CD8-positive, alpha-beta memory T cell (primary cell): ENCODE data around the gene DSCAM. TPM values are rescaled to one million over a fixed set of nuclear protein-coding genes. Genes with fewer than 3 reads are reported as not detected.
"Not testable (repeated sequence)": the region's sequence is repeated elsewhere in the genome, so short reads cannot be mapped to it uniquely, and the experiment has no call there.

Source experiments
- CTCF ChIA-PET: fragments of 350-600 bp; sonication (Branson Sonifier 250); formaldehyde crosslinking; loops from one replicate; lab custom pipeline; 2021; ENCODE audit warnings: antibody characterized with exemption; lab: Charles Lee
- POLR2A ChIA-PET: fragments of 350-600 bp; sonication (Branson Sonifier 250); formaldehyde crosslinking; loops from one replicate; lab custom pipeline; 2021; ENCODE audit warnings: antibody characterized with exemption; lab: Charles Lee
- DNase-seq, 5 donors: peaks; one replicate each; pipeline versions ENCODE4 v3.0.0 to v3.0.0-alpha.2; 2020 to 2022; ENCODE audit warnings: mixed read lengths in 1 of 5
- H3K27ac ChIP-seq: one replicate; pipeline ENCODE4 v1.7.0; 2013; ENCODE audit warnings: low read depth, mild to moderate bottlenecking, low read length, moderate library complexity
- H3K27me3 ChIP-seq: 2 replicates; pipeline ENCODE4 v1.7.0; 2013; ENCODE audit warnings: low read length, mild to moderate bottlenecking; ENCODE audit not compliant: insufficient read depth, poor library complexity, severe bottlenecking
- H3K36me3 ChIP-seq: 2 replicates; pipeline ENCODE4 v1.7.0; 2013; ENCODE audit warnings: mild to moderate bottlenecking, low read length, moderate library complexity; ENCODE audit not compliant: insufficient read depth
- H3K4me1 ChIP-seq: 2 replicates; pipeline ENCODE4 v1.7.0; 2013; ENCODE audit warnings: mild to moderate bottlenecking, low read length, moderate library complexity; ENCODE audit not compliant: insufficient read depth
- H3K4me3 ChIP-seq: 2 replicates; pipeline ENCODE4 v1.7.0; 2013; ENCODE audit warnings: mild to moderate bottlenecking, low read length
- H3K9me3 ChIP-seq: 2 replicates; pipeline ENCODE4 v1.7.0; 2013; ENCODE audit warnings: mild to moderate bottlenecking, low read length
- H3K27ac Mint-ChIP-seq, 8 donors: one replicate each; pipeline ENCODE4 v1.8.0; 2020 to 2021; ENCODE audit warnings: mixed read lengths in 8 of 8, mild to moderate bottlenecking in 6 of 8, inconsistent platforms in 3 of 8, moderate library complexity in 3 of 8
- H3K27me3 Mint-ChIP-seq, 2 donors: one replicate each; pipeline ENCODE4 v1.8.0; 2020 to 2021; ENCODE audit warnings: mixed read lengths in 2 of 2, mild to moderate bottlenecking in 1 of 2, moderate library complexity in 1 of 2
- H3K36me3 Mint-ChIP-seq, 3 donors: one replicate each; pipeline ENCODE4 v1.8.0; 2020 to 2021; ENCODE audit warnings: mixed read lengths in 3 of 3, inconsistent platforms in 1 of 3, mild to moderate bottlenecking in 1 of 3
- H3K4me1 Mint-ChIP-seq, 3 donors: one replicate each; pipeline ENCODE4 v1.8.0; 2020 to 2021; ENCODE audit warnings: mixed read lengths in 3 of 3, inconsistent platforms in 1 of 3, mild to moderate bottlenecking in 1 of 3
- H3K4me3 Mint-ChIP-seq, 7 donors: one replicate each; pipeline ENCODE4 v1.8.0; 2020 to 2021; ENCODE audit warnings: mixed read lengths in 7 of 7, mild to moderate bottlenecking in 6 of 7, moderate library complexity in 4 of 7, inconsistent platforms in 2 of 7
- H3K9me3 Mint-ChIP-seq, 5 donors: one replicate each; pipeline ENCODE4 v1.8.0; 2020 to 2022; ENCODE audit warnings: mixed read lengths in 5 of 5, mild to moderate bottlenecking in 3 of 5, moderate library complexity in 2 of 5, inconsistent platforms in 1 of 5
- polyA plus RNA-seq: library from polyadenylated mRNA; unstranded; fragments of 300-500 nt; fragmentation: Illumina TruSeq; gene quantifications from one replicate; pipeline ENCODE4 v1.2.3, GENCODE V29; 2021
- total RNA-seq, 2 experiments: library from RNA; stranded (reverse); gene quantifications; one replicate each; pipeline ENCODE4 v1.2.3, GENCODE V29; 2021

Gene DSCAM
- total and polyA plus RNA-seq, 3 experiments from 2014 or later: not detected

- Histone ChIP-seq H3K4me1 (no peaks in the 10 kb centered on the region), H3K4me3 (no peak overlapping the region), H3K27ac (no peak overlapping the region), H3K27me3 (no peaks in the 10 kb centered on the region), H3K36me3 (no peaks in the 10 kb centered on the region), H3K9me3 (no peaks in the 10 kb centered on the region)
- Mint-ChIP-seq H3K9me3 (peaks cover 0 to 10% (median 4%) of the 10 kb centered on the region in 5 donors), H3K4me3 (no peak overlapping the region), H3K27ac (no peak overlapping the region), H3K27me3 (no peaks in the 10 kb centered on the region), H3K4me1 (no peaks in the 10 kb centered on the region), H3K36me3 (no peaks in the 10 kb centered on the region)
- ChIA-PET CTCF (no interaction called here), POLR2A (no interaction called here)
- DNase-seq: no peak
Observed at GRCh38 chr21:40049031-40049930, 797.7 kb downstream of the DSCAM start.

- Histone ChIP-seq H3K27me3 (no peaks in the 10 kb centered on the region), H3K36me3 (no peaks in the 10 kb centered on the region), H3K4me3 (no peak overlapping the region), H3K27ac (no peak overlapping the region), H3K4me1 (no peaks in the 10 kb centered on the region), H3K9me3 (no peaks in the 10 kb centered on the region)
- Mint-ChIP-seq H3K36me3 (no peaks in the 10 kb centered on the region), H3K4me3 (no peak overlapping the region), H3K4me1 (no peaks in the 10 kb centered on the region), H3K27me3 (no peaks in the 10 kb centered on the region), H3K27ac (no peak overlapping the region), H3K9me3 (peaks cover 0 to 10% (median 4%) of the 10 kb centered on the region in 5 donors)
- ChIA-PET POLR2A (no interaction called here), CTCF (no interaction called here)
- no peak for DNase-seq
Observed at GRCh38 chr21:40047993-40048730, 798.8 kb downstream of the DSCAM start.

GRCh38 chr21:40047211-40047610 lies 799.7 kb downstream of the DSCAM start:
- H3K27me3 ChIP-seq: no peaks in the 10 kb centered on the region
- ChIA-PET POLR2A (no interaction called here), CTCF (no interaction called here)
- no peak for DNase-seq
- no peak overlapping the region for H3K4me3 ChIP-seq
- no peak overlapping the region for H3K4me3 Mint-ChIP-seq
- H3K9me3 ChIP-seq: no peaks in the 10 kb centered on the region
- H3K27me3 Mint-ChIP-seq: no peaks in the 10 kb centered on the region
- no peaks in the 10 kb centered on the region for H3K36me3 ChIP-seq
- no peaks in the 10 kb centered on the region for H3K36me3 Mint-ChIP-seq
- H3K27ac ChIP-seq: no peak overlapping the region
- peaks cover 0 to 10% (median 4%) of the 10 kb centered on the region in 5 donors for H3K9me3 Mint-ChIP-seq
- no peaks in the 10 kb centered on the region for H3K4me1 ChIP-seq
- H3K4me1 Mint-ChIP-seq: no peaks in the 10 kb centered on the region
- no peak overlapping the region for H3K27ac Mint-ChIP-seq

GRCh38 chr21:40043866-40044265 lies 803.1 kb downstream of the DSCAM start:
- no peaks in the 10 kb centered on the region for H3K9me3 ChIP-seq
- no peaks in the 10 kb centered on the region for H3K36me3 ChIP-seq
- POLR2A ChIA-PET: no interaction called here
- no peak overlapping the region for H3K27ac ChIP-seq
- Mint-ChIP-seq H3K27me3 (no peaks in the 10 kb centered on the region), H3K9me3 (peaks cover 0 to 24% (median 4%) of the 10 kb centered on the region in 5 donors), H3K4me3 (no peak overlapping the region), H3K4me1 (no peaks in the 10 kb centered on the region), H3K36me3 (no peaks in the 10 kb centered on the region), H3K27ac (no peak overlapping the region)
- CTCF ChIA-PET: no interaction called here
- H3K4me1 ChIP-seq: no peaks in the 10 kb centered on the region
- no peak overlapping the region for H3K4me3 ChIP-seq
- no peaks in the 10 kb centered on the region for H3K27me3 ChIP-seq
- no peak for DNase-seq

GRCh38 chr21:40043423-40043822 lies 803.5 kb downstream of the DSCAM start:
- Histone ChIP-seq H3K27me3 (no peaks in the 10 kb centered on the region), H3K9me3 (no peaks in the 10 kb centered on the region), H3K27ac (no peak overlapping the region), H3K4me1 (no peaks in the 10 kb centered on the region), H3K4me3 (no peak overlapping the region), H3K36me3 (no peaks in the 10 kb centered on the region)
- Mint-ChIP-seq H3K4me3 (no peak overlapping the region), H3K9me3 (peaks cover 0 to 24% (median 3%) of the 10 kb centered on the region in 5 donors), H3K4me1 (no peaks in the 10 kb centered on the region), H3K36me3 (no peaks in the 10 kb centered on the region), H3K27me3 (no peaks in the 10 kb centered on the region), H3K27ac (no peak overlapping the region)
- POLR2A ChIA-PET: no interaction called here
- DNase-seq: no peak
- CTCF ChIA-PET: no interaction called here

- Mint-ChIP-seq H3K27ac (no peak overlapping the region), H3K4me3 (no peak overlapping the region), H3K27me3 (no peaks in the 10 kb centered on the region), H3K9me3 (peaks cover 0 to 18% (median 3%) of the 10 kb centered on the region in 5 donors), H3K36me3 (no peaks in the 10 kb centered on the region), H3K4me1 (no peaks in the 10 kb centered on the region)
- Histone ChIP-seq H3K27ac (no peak overlapping the region), H3K27me3 (no peaks in the 10 kb centered on the region), H3K4me3 (no peak overlapping the region), H3K9me3 (no peaks in the 10 kb centered on the region), H3K36me3 (no peaks in the 10 kb centered on the region), H3K4me1 (no peaks in the 10 kb centered on the region)
- ChIA-PET CTCF (no interaction called here), POLR2A (no interaction called here)
- DNase-seq: no peak
Observed at GRCh38 chr21:40041446-40041845, 805.5 kb downstream of the DSCAM start.

- POLR2A ChIA-PET, H3K36me3 ChIP-seq, H3K36me3 Mint-ChIP-seq, H3K4me1 Mint-ChIP-seq, H3K27ac Mint-ChIP-seq, H3K4me3 Mint-ChIP-seq, H3K27ac ChIP-seq, H3K4me1 ChIP-seq, DNase-seq, H3K4me3 ChIP-seq, CTCF ChIA-PET, H3K9me3 ChIP-seq, H3K27me3 ChIP-seq, H3K27me3 Mint-ChIP-seq: not testable (repeated sequence)
- peaks cover 4 to 18% (median 10%) of the 10 kb centered on the region in 5 donors for H3K9me3 Mint-ChIP-seq
Observed at GRCh38 chr21:40033156-40033782, 813.7 kb downstream of the DSCAM start.

- Histone ChIP-seq H3K27ac (no peak overlapping the region), H3K9me3 (no peaks in the 10 kb centered on the region), H3K4me3 (no peak overlapping the region), H3K27me3 (no peaks in the 10 kb centered on the region), H3K4me1 (no peaks in the 10 kb centered on the region), H3K36me3 (no peaks in the 10 kb centered on the region)
- Mint-ChIP-seq H3K27ac (no peak overlapping the region), H3K9me3 (peaks cover 4 to 18% (median 10%) of the 10 kb centered on the region in 5 donors), H3K27me3 (no peaks in the 10 kb centered on the region), H3K4me3 (no peak overlapping the region), H3K36me3 (no peaks in the 10 kb centered on the region), H3K4me1 (no peaks in the 10 kb centered on the region)
- CTCF ChIA-PET: no interaction called here
- POLR2A ChIA-PET: no interaction called here
- DNase-seq: no peak
Observed at GRCh38 chr21:40029888-40030287, 817.1 kb downstream of the DSCAM start.
